HepG2 (cell line): ENCODE measurements around the gene CENPL. TPM values are rescaled to one million over a fixed set of nuclear protein-coding genes. Genes with fewer than 3 reads are reported as not detected.
A peak's percentile ranks its signal among the peaks of the same experiment; 100 is the strongest.

ENCODE experiments used
- BHLHE40 ChIP-seq: IDR thresholded peaks from 2 replicates; pipeline ENCODE4 v1.6.1; 2011; ENCODE audit warnings: low read length, improper control_type of control experiment
- HNRNPL ChIP-seq: fragments of 200-400 bp; formaldehyde crosslinking; IDR thresholded peaks from 2 replicates; pipeline ENCODE4 v1.6.1; 2017; ENCODE audit warnings: mild to moderate bottlenecking, low read depth, low read length
- KIAA2018 ChIP-seq: sonication (generic); formaldehyde crosslinking; IDR thresholded peaks from 2 replicates; pipeline ENCODE4 v1.5.0; 2020; ENCODE audit warnings: mild to moderate bottlenecking, missing genetic modification reagents, borderline replicate concordance
- MAFK ChIP-seq, 2 experiments: IDR thresholded peaks in 1 of 2; conservative IDR thresholded peaks in 1 of 2; 2 replicates each; pipeline ENCODE4 v1.6.1; 2011; ENCODE audit warnings: improper control_type of control experiment in 2 of 2, low read length in 2 of 2
- NCOA1 ChIP-seq: sonication (generic); formaldehyde crosslinking; IDR thresholded peaks from 2 replicates; pipeline ENCODE4 v1.9.0; 2021; ENCODE audit warnings: missing genetic modification reagents
- POLR2G ChIP-seq: fragments of 200-400 bp; formaldehyde crosslinking; IDR thresholded peaks from 2 replicates; pipeline ENCODE4 v1.6.1; 2018; ENCODE audit warnings: mild to moderate bottlenecking, low read depth, low read length, moderate library complexity
- RAD21 ChIP-seq: fragments of 450-650 bp; formaldehyde crosslinking; IDR thresholded peaks from 2 replicates; pipeline ENCODE4 v1.5.0; 2020; ENCODE audit warnings: mild to moderate bottlenecking
- SNAI1 ChIP-seq: sonication (generic); formaldehyde crosslinking; IDR thresholded peaks from 2 replicates; pipeline ENCODE4 v1.5.0; 2020; ENCODE audit warnings: mild to moderate bottlenecking, missing genetic modification reagents, borderline replicate concordance
- ZBTB39 ChIP-seq: sonication (generic); formaldehyde crosslinking; IDR thresholded peaks from 2 replicates; pipeline ENCODE4 v1.5.0; 2020; ENCODE audit warnings: missing genetic modification reagents
- ZBTB7B ChIP-seq: sonication (generic); formaldehyde crosslinking; IDR thresholded peaks from 2 replicates; pipeline ENCODE4 v1.4.0; 2020; ENCODE audit warnings: missing genetic modification reagents
- ZNF280B ChIP-seq: sonication (generic); formaldehyde crosslinking; IDR thresholded peaks from 2 replicates; pipeline ENCODE4 v1.5.0; 2020; ENCODE audit warnings: missing genetic modification reagents, mild to moderate bottlenecking, borderline replicate concordance
- ZNF652 ChIP-seq: IDR thresholded peaks from 2 replicates; pipeline ENCODE4 v1.6.1; 2016; ENCODE audit warnings: low read depth, borderline replicate concordance
- ZNF773 ChIP-seq: sonication (generic); formaldehyde crosslinking; IDR thresholded peaks from 2 replicates; pipeline ENCODE4 v1.4.0; 2020; ENCODE audit warnings: missing genetic modification reagents, borderline replicate concordance
- ZSCAN9 ChIP-seq: IDR thresholded peaks from 2 replicates; pipeline ENCODE4 v1.6.1; 2016; ENCODE audit warnings: borderline replicate concordance
- polyA plus RNA-seq, 8 experiments: library from polyadenylated mRNA; depleted of rRNA in 3 of 8; stranded (reverse) in 7 of 8; unstranded in 1 of 8; fragments of >200 nt; fragmentation: Illumina TruSeq in 4 of 8; extraction: Trizol in 4 of 8; gene quantifications; 2 replicates each; pipeline versions ENCODE4 v1.2.1 to v1.2.3, GENCODE V29; 2011 to 2016; ENCODE audit warnings: low read depth in 4 of 8, missing spikeins in 1 of 8, mixed read lengths in 1 of 8; ENCODE audit not compliant: insufficient read depth in 1 of 8
- total RNA-seq, 5 experiments: library from RNA; depleted of rRNA; stranded (reverse); fragments of >200 nt; fragmentation: Illumina TruSeq; extraction: Trizol; gene quantifications; 2 replicates each; pipeline ENCODE4 v1.2.3, GENCODE V29; 2016; ENCODE audit warnings: low read depth in 1 of 5
- TF ChIP-seq, protein P1 (sequence below): fragments of 450-650 bp; IDR thresholded peaks from 2 replicates; pipeline ENCODE4 v1.6.1; 2016

CENPL gene
- total and polyA plus RNA-seq, 2 of the 13 experiments (the other 11 are each of a cell fraction or from before 2014, with no cell fraction given) = 4.4 to 14.2 TPM

DNA sequence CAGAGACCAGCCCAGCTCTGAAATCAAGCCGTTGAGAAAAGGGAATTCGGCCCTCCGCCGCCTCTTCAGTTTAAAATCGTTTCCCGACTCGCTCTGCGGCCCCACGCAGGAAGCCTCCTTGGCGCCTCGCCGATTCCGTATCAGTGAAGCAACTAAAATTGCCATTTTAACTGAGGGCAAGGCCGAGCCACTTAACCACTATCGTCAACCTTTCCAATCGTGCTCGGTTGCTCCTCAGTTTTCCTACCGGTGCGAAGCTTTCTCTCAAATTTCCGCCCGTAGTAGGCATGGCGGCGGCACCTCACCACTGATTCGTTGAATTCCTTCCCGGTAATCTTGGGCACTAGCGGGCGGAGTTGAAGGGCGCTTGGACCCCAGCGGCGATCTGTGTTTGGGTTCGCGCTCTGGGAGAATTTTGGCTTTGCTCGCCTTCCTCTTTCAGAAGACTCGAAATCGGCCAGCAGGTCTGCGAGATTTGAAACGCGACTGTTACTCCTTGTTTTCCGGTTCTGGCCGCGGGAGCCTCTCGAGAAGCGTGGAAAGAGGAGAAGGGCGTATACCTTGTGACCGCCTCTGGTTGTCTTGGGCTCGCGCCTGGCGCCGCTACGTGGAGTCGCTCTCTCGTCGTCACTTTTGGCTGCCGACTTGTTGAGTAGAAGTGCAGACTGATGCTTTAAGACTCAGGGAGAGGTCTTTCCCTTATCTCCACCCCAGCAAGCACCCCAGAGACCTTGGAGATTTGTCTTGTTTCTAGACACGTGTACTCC, at the start of gene CENPL, which contains the start of gene DARS2 (continued):
- TF ChIP-seq NCOA1 = 0 out of 2 replicates have a peak, but pooled peaks have one; percentile 73
- TF ChIP-seq RAD21 = no peak
- TF ChIP-seq HNRNPL = 0 out of 2 replicates have a peak, but pooled peaks have one; percentile 28
- TF ChIP-seq ZBTB39 = no peak
- TF ChIP-seq SNAI1 (CRISPR knock-in tag) = no peak; the same call in 1 of the 2 replicates
- TF ChIP-seq ZSCAN9 (CRISPR knock-in tag) = no peak
- TF ChIP-seq POLR2G = peak; percentile 90
- TF ChIP-seq, protein P1, sequence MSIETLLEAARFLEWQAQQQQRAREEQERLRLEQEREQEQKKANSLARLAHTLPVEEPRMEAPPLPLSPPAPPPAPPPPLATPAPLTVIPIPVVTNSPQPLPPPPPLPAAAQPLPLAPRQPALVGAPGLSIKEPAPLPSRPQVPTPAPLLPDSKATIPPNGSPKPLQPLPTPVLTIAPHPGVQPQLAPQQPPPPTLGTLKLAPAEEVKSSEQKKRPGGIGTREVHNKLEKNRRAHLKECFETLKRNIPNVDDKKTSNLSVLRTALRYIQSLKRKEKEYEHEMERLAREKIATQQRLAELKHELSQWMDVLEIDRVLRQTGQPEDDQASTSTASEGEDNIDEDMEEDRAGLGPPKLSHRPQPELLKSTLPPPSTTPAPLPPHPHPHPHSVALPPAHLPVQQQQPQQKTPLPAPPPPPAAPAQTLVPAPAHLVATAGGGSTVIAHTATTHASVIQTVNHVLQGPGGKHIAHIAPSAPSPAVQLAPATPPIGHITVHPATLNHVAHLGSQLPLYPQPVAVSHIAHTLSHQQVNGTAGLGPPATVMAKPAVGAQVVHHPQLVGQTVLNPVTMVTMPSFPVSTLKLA = peak; percentile 50
- TF ChIP-seq ZNF280B (CRISPR knock-in tag) = no peak; the same call in 1 of the 2 replicates
- no peak for TF ChIP-seq BHLHE40
- no peak for TF ChIP-seq KIAA2018 (CRISPR knock-in tag)
- 0 out of 2 replicates have a peak, but pooled peaks have one; percentile 24 for TF ChIP-seq ZNF773 (CRISPR knock-in tag)
- TF ChIP-seq MAFK (conservative IDR thresholded peaks at IDR 0.05 in 1 of 2, IDR thresholded peaks at IDR 0.05 in 1 of 2; ENCODE audit: low read length in 2 of 2) = no peak
- TF ChIP-seq ZBTB7B (CRISPR knock-in tag) = 0 out of 2 replicates have a peak, but pooled peaks have one; percentile 6
- 0 out of 2 replicates have a peak, but pooled peaks have one; percentile 13 for TF ChIP-seq ZNF652 (CRISPR knock-in tag)
